ENCODE measurements around the gene TIMP3.

TIMP3 gene

DNA sequence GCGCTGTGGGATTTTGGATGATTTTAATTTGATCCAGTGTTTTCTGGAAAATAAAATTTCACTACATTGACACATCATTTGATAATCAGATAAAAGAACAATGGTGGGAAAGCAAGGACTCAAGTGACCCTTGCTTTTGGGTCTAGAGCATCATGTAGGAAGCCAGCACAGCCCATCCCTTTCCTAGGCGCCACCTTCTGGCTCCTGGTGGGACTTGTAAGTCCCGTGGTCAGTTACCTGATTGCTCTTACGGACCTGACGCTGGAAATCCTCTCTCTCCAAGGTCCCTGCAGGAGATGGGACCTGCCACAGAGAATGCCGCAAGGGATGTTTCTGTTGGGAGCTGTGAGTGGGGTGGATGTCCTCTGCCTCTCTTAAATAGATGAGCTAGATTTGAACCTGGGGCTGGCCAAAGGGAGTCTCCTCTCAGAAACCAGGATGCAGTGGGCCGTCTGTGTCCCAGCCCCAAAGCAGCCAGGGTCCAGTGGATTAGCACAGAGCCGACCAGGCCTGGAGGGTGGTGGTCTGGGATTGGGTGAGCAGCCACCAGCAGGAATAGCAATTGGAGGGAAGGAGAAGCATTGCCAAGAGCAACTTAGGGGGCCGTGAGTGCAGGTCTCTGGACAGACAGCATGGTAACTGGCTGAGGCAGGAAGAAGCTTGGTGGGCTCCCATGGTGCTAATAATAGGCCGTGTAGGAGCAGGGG lies 21.7 kb downstream of the TIMP3 start:
- H3K4me3 ChIP-seq (ENCODE audit: low read depth, low read length): no peak overlapping the region
- DNase-seq (ENCODE audit: low read depth): peak; percentile 7
- TF ChIP-seq, protein P1, sequence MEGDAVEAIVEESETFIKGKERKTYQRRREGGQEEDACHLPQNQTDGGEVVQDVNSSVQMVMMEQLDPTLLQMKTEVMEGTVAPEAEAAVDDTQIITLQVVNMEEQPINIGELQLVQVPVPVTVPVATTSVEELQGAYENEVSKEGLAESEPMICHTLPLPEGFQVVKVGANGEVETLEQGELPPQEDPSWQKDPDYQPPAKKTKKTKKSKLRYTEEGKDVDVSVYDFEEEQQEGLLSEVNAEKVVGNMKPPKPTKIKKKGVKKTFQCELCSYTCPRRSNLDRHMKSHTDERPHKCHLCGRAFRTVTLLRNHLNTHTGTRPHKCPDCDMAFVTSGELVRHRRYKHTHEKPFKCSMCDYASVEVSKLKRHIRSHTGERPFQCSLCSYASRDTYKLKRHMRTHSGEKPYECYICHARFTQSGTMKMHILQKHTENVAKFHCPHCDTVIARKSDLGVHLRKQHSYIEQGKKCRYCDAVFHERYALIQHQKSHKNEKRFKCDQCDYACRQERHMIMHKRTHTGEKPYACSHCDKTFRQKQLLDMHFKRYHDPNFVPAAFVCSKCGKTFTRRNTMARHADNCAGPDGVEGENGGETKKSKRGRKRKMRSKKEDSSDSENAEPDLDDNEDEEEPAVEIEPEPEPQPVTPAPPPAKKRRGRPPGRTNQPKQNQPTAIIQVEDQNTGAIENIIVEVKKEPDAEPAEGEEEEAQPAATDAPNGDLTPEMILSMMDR (IDR thresholded peaks at IDR 0.05; ENCODE audit: control insufficient read depth, extremely low read depth, insufficient read depth): peak; percentile 69

DNA sequence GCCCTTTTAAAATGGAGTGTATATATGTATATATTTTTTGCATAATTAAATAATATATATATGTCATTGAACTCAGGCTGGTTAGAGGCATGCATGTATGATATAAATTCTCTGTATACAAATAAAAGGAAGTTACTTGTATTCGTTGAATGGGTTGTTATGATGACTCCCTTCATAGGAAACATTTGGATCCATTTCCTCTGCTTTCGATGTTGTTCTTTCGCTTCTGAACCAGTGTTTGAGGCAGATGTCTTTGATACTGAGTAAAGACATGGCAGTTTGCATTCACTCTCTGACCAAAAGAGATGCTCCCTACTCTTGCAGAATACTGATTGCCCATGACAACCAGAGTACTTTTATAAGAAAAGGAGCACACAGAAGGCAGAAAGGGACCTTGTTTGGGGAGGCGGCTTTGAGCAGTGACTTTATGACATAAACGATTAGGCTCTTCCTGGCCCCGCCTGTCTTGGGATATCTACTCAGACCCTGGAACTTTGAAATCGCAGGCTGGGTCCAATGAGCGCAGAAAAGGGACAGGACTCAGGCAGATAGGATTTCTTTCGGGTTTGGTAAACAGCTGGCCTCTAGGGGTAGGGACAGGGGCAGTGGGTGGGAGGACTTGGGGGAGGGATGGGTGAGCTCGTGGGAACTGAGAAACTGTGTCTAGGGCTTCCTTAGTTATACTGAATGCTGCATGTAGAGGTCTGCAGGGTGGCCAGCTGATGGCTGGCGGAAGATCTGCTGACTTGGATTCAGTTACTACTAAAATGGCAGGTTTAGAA lies 23.2 kb downstream of the TIMP3 start:
- H3K4me3 ChIP-seq (ENCODE audit: low read depth, low read length): no peak overlapping the region
- no peak for DNase-seq (ENCODE audit: low read depth)
- TF ChIP-seq, protein P1 (IDR thresholded peaks at IDR 0.05; ENCODE audit: control insufficient read depth, extremely low read depth, insufficient read depth): no peak

DNA sequence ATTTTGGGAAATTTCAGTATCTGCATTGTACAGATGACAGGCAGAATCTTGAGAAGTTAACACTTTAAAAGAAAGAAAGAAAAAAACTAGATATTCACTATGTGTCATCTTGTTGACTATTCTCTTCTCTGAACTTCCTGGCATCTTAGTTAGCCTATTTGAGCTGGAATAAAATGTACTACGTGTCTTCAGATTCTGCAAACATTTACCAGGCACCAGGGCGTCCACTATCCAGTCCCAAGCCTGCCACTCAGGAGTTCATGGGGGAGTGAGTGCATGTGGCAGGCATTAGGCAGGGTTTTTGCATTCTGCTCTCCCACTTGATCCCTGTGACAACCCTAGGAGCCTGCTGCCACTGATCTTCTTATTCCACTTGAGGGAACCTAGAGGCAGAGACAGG lies 25.0 kb downstream of the TIMP3 start:
- H3K4me3 ChIP-seq (ENCODE audit: low read depth, low read length): no peak overlapping the region
- TF ChIP-seq, protein P1 (IDR thresholded peaks at IDR 0.05; ENCODE audit: control insufficient read depth, extremely low read depth, insufficient read depth): no peak
- no peak for DNase-seq (ENCODE audit: low read depth)

DNA sequence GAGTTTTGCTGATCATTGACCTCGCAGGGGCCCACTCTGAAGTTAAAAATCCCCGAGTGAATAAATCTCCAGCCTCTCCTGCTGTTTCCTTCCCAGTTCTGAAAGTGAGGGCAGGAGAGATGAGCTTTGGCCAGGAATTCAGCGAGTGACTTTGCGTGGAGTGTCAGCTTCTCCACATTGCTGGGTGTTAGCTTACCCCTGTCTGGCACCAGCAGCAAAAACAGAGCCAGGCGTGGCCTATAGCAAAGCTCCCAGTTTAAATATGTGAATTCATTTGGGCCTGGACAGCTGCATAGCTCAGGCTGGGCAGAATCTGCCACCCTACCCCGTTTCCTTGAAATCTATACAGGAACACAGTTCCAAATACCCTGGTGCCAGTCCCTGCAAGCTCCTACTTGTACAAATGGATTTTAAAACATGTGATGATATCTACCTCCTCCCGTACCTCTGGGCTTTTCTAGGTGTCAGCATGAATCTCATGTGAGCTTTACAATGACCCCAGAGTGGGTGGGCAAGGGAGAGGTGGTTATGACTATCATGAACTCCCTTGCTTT lies 25.6 kb downstream of the TIMP3 start:
- TF ChIP-seq, protein P1 (IDR thresholded peaks at IDR 0.05; ENCODE audit: control insufficient read depth, extremely low read depth, insufficient read depth): no peak
- no peak overlapping the region for H3K4me3 ChIP-seq (ENCODE audit: low read depth, low read length)
- no peak for DNase-seq (ENCODE audit: low read depth)

DNA sequence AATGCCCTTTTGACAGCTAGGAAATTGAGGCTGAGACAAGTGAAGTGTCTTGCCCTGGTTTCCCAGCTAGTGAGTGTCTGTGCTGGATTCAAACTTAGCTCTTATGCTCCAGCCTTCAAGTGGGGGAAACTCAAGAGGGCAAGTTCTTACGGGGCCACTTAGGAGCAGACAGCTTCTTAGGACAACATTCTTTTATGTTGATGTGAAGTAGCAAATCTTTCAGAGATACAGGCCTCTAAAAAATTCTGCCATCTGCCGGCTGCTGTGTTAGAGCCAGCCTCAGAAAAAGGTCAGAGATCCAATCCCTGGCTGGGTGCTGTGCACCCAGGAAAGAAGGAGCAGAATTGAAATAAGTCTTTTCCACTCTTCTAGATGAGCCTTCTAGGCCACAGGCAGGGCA lies 26.6 kb downstream of the TIMP3 start:
- H3K4me3 ChIP-seq (ENCODE audit: low read depth, low read length): no peak overlapping the region
- no peak for DNase-seq (ENCODE audit: low read depth)
- TF ChIP-seq, protein P1 (IDR thresholded peaks at IDR 0.05; ENCODE audit: control insufficient read depth, extremely low read depth, insufficient read depth): 0 out of 2 replicates have a peak, but pooled peaks have one; percentile 17

DNA sequence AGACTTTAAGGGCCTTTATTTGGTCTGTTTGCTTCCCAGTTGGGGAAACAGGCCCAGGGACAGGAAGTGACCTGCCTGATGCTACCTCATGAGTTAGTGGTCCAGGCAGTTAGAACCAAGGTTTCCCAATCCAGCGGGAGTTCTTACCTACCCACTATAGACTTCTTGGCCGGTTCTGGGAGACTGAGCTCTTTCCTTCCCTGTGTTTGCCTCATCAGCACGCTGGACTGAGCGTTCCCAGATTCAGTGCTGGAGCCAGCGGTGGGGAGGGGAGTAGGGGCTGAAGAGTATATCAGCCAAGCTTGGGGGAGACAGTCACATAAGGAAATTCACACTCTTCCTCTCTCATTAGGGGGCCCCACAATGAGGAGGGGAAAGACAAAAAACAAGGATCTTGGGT lies 27.1 kb downstream of the TIMP3 start:
- no peak overlapping the region for H3K4me3 ChIP-seq (ENCODE audit: low read depth, low read length)
- TF ChIP-seq, protein P1 (IDR thresholded peaks at IDR 0.05; ENCODE audit: control insufficient read depth, extremely low read depth, insufficient read depth): no peak
- DNase-seq (ENCODE audit: low read depth): no peak

Data from LNCaP clone FGC (cell line).